ENCODE results near the gene FYN. TPM values are rescaled to one million over a fixed set of nuclear protein-coding genes. Genes with fewer than 3 reads are reported as not detected.

The FYN gene
- total and polyA plus RNA-seq, 2 of the 8 experiments (the other 6 are each of a cell fraction or from before 2014, with no cell fraction given), result 46.8 to 97.2 TPM

GRCh38 chr6:111717621-111718020, 155.6 kb downstream of the FYN start:
- ChIA-PET CTCF (ENCODE audit: partially characterized antibody) (interaction anchor here (0.7 to 3.0 kb wide), 8 partner anchors 9 to 311 kb away, joined by 3 to 16 read pairs (median 4); no protein-coding TSS in a partner anchor), POLR2A (ENCODE audit: partially characterized antibody) (interaction anchor here (0.6 to 1.1 kb wide), 3 partner anchors 11 to 53 kb away, joined by 3 read pairs; no protein-coding TSS in a partner anchor)
- no peak overlapping the region for H3K4me2 ChIP-seq (ENCODE audit: insufficient read depth in 1 of 2, low read depth in 2 of 2, low read length in 2 of 2)
- H3K27ac ChIP-seq (ENCODE audit: low read depth, low read length), result no peak overlapping the region
- no peaks in the 10 kb centered on the region; the same call in 1 of the 2 replicates for H3K79me1 ChIP-seq (ENCODE audit: low read depth, low read length)
- H3K23me2 ChIP-seq (ENCODE audit: low read depth, low read length), result no peaks in the 10 kb centered on the region
- no peak overlapping the region for H4K8ac ChIP-seq (ENCODE audit: extremely low read depth, insufficient read depth, low read length)
- H3K23ac ChIP-seq (ENCODE audit: insufficient read length), result no peak overlapping the region
- H3K4me1 ChIP-seq (replicated peaks in 1 of 4; ENCODE audit: control insufficient read depth in 3 of 4, insufficient read depth in 4 of 4, low read length in 3 of 4), result no peaks in the 10 kb centered on the region
- no peaks in the 10 kb centered on the region for H3K9me3 ChIP-seq (ENCODE audit: insufficient read depth in 2 of 2, low read depth in 1 of 2, low read length in 1 of 2)
- no peak overlapping the region for H3K18ac ChIP-seq (ENCODE audit: extremely low read depth, low read length)
- no peak overlapping the region for H2AFZ ChIP-seq (ENCODE audit: low read length)
- H4K20me1 ChIP-seq (replicated peaks in 1 of 2; ENCODE audit: control insufficient read depth in 1 of 2, insufficient read depth in 2 of 2, low read length in 2 of 2), result peaks cover 0 to 2% of the 10 kb centered on the region in 2 experiments
- no peak overlapping the region for H2BK120ac ChIP-seq (replicated peaks; ENCODE audit: low read depth, low read length)
- no peak overlapping the region for H2BK5ac ChIP-seq (ENCODE audit: low read depth, low read length)
- H4K5ac ChIP-seq (ENCODE audit: insufficient read length, low read depth, low read length), result no peak overlapping the region
- H3K4ac ChIP-seq (replicated peaks; ENCODE audit: insufficient read length, low read depth, low read length), result no peak overlapping the region
- no peak overlapping the region for H4K91ac ChIP-seq (replicated peaks; ENCODE audit: insufficient read length, low read length)
- H2BK15ac ChIP-seq (ENCODE audit: low read length), result no peak overlapping the region
- DNase-seq (ENCODE audit: low read depth in 1 of 2, low spot score in 2 of 2) (no peak), FAIRE-seq (no peak)
- H2BK12ac ChIP-seq (ENCODE audit: low read depth, low read length), result no peak overlapping the region
- H2AK5ac ChIP-seq (ENCODE audit: low read depth, low read length), result no peak overlapping the region
- no peak overlapping the region for H3K14ac ChIP-seq (ENCODE audit: insufficient read length)
- 87% methylated on average over 4 of the region's 4 CpGs; no CpG with 5 or more reads in 1 of the 2 experiments for WGBS, 2 experiments (ENCODE audit: extremely low coverage in 1 of 2, insufficient coverage in 1 of 2, insufficient read length in 1 of 2, insufficient replicate concordance in 2 of 2, low coverage in 1 of 2, low lambda C conversion rate in 2 of 2, missing lambda C conversion rate in 1 of 2)
- peaks cover 0 to 3% of the 10 kb centered on the region in 2 experiments; a peak in 2 of 4 replicates for H3K79me2 ChIP-seq (ENCODE audit: control insufficient read depth in 1 of 2, insufficient read depth in 2 of 2, low read length in 2 of 2)
- H3K36me3 ChIP-seq (ENCODE audit: control insufficient read depth in 2 of 4, insufficient read depth in 4 of 4, low read length in 3 of 4), result peaks cover 0 to 3% (median 3%) of the 10 kb centered on the region in 4 experiments; a peak in 4 of 8 replicates
- no peak overlapping the region for H2BK20ac ChIP-seq (ENCODE audit: low read length)
- H3K9ac ChIP-seq (replicated peaks in 1 of 4; ENCODE audit: extremely low read depth in 1 of 4, low read depth in 3 of 4, low read length in 3 of 4), result no peak overlapping the region
- H3K56ac ChIP-seq (replicated peaks; ENCODE audit: insufficient read length, low read depth, low read length), result no peak overlapping the region
- no peak overlapping the region for H3K4me3 ChIP-seq (ENCODE audit: extremely low read depth in 1 of 4, insufficient read depth in 2 of 4, low read depth in 3 of 4, low read length in 4 of 4)
- H3K27me3 ChIP-seq (replicated peaks in 1 of 4; ENCODE audit: control insufficient read depth in 3 of 4, extremely low read depth in 1 of 4, insufficient read depth in 3 of 4, low read length in 3 of 4), result no peaks in the 10 kb centered on the region
- no peak for TF ChIP-seq TBP (IDR thresholded peaks at IDR 0.05; ENCODE audit: low read depth, low read length)
- TF ChIP-seq TAF7 (optimal IDR thresholded peaks at IDR 0.05; ENCODE audit: borderline replicate concordance, low read depth, low read length), result no peak
- no peak for TF ChIP-seq KDM5A (IDR thresholded peaks at IDR 0.05; ENCODE audit: low read length)
- TF ChIP-seq EZH2 (IDR thresholded peaks at IDR 0.05; ENCODE audit: low read depth, low read length, severe bottlenecking), result no peak
- no peak for TF ChIP-seq JUN (IDR thresholded peaks at IDR 0.05; ENCODE audit: low read depth, low read length)
- no peak for TF ChIP-seq SIN3A (conservative IDR thresholded peaks at IDR 0.05 in 1 of 2, IDR thresholded peaks at IDR 0.05 in 1 of 2; ENCODE audit: low read depth in 1 of 2, low read length in 2 of 2)
- no peak for TF ChIP-seq SP2 (IDR thresholded peaks at IDR 0.05; ENCODE audit: low read length)
- no peak for TF ChIP-seq CEBPB (IDR thresholded peaks at IDR 0.05; ENCODE audit: low read depth, low read length)
- TF ChIP-seq TCF12 (IDR thresholded peaks at IDR 0.05; ENCODE audit: low read depth, low read length), result no peak
- no peak for TF ChIP-seq POU5F1 (IDR thresholded peaks at IDR 0.05; ENCODE audit: low read depth, low read length)
- no peak for TF ChIP-seq POLR2A (IDR thresholded peaks at IDR 0.05; ENCODE audit: control extremely low read depth in 1 of 2, low read depth in 2 of 2, low read length in 2 of 2)
- no peak for TF ChIP-seq ASH2L (IDR thresholded peaks at IDR 0.05; ENCODE audit: low read length)
- no peak for TF ChIP-seq GABPA (IDR thresholded peaks at IDR 0.05; ENCODE audit: borderline replicate concordance, insufficient read depth, low read length)
- TF ChIP-seq SAP30 (IDR thresholded peaks at IDR 0.05; ENCODE audit: insufficient read depth, insufficient replicate concordance, low read length), result no peak
- no peak for TF ChIP-seq RFX5 (IDR thresholded peaks at IDR 0.05; ENCODE audit: borderline replicate concordance, low read depth, low read length)
